Mesenchymal stem cell (in vitro differentiated cells and primary cell): ENCODE data around the gene ZNF165.

ENCODE experiments used
- DNase-seq: peaks from one replicate; pipeline ENCODE4 v3.0.0-alpha.2; 2013
- H2AFZ ChIP-seq: one replicate; pipeline ENCODE4 v1.6.1; 2013; ENCODE audit warnings: low read depth, mild to moderate bottlenecking, control low read depth, inconsistent platforms, low read length, moderate library complexity
- H2AK5ac ChIP-seq: 2 replicates; pipeline ENCODE4 v1.6.1; 2013; ENCODE audit warnings: low read length, moderate library complexity, mild to moderate bottlenecking, inconsistent platforms; ENCODE audit not compliant: severe bottlenecking
- H2BK120ac ChIP-seq: one replicate; pipeline ENCODE4 v1.6.1; 2013; ENCODE audit warnings: low read depth, mild to moderate bottlenecking, inconsistent platforms, low read length, moderate library complexity
- H2BK12ac ChIP-seq, 2 experiments: one replicate each; pipeline ENCODE4 v1.6.1; 2013; ENCODE audit warnings: inconsistent platforms in 2 of 2, low read length in 2 of 2, mild to moderate bottlenecking in 2 of 2, moderate library complexity in 2 of 2, control low read depth in 1 of 2
- H2BK15ac ChIP-seq: one replicate; pipeline ENCODE4 v1.6.1; 2013; ENCODE audit warnings: mild to moderate bottlenecking, low read depth, inconsistent platforms; ENCODE audit not compliant: poor library complexity, severe bottlenecking
- H2BK5ac ChIP-seq: 2 replicates; pipeline ENCODE4 v1.6.1; 2013; ENCODE audit warnings: low read depth, mild to moderate bottlenecking, low read length, control low read depth, inconsistent platforms; ENCODE audit not compliant: poor library complexity, severe bottlenecking
- H3K14ac ChIP-seq, 2 experiments: one replicate each; pipeline ENCODE4 v1.6.1; 2013; ENCODE audit warnings: inconsistent platforms in 2 of 2, low read length in 2 of 2, control low read depth in 1 of 2, mild to moderate bottlenecking in 1 of 2, moderate library complexity in 1 of 2
- H3K18ac ChIP-seq, 2 experiments: one replicate each; pipeline ENCODE4 v1.6.1; 2013; ENCODE audit warnings: inconsistent platforms in 2 of 2, low read length in 2 of 2, control low read depth in 1 of 2, low read depth in 1 of 2, mild to moderate bottlenecking in 1 of 2
- H3K23ac ChIP-seq, 2 experiments: one replicate each; pipeline ENCODE4 v1.6.1; 2013; ENCODE audit warnings: inconsistent platforms in 2 of 2, low read length in 2 of 2, mild to moderate bottlenecking in 2 of 2, moderate library complexity in 2 of 2, control low read depth in 1 of 2
- H3K27ac ChIP-seq: 2 replicates; pipeline ENCODE4 v1.5.1; 2013; ENCODE audit warnings: mild to moderate bottlenecking, moderate library complexity, low read length, control low read depth, inconsistent platforms; ENCODE audit not compliant: poor library complexity, severe bottlenecking
- H3K27me3 ChIP-seq, 2 experiments: 2 replicates each; pipeline versions ENCODE4 v1.6.1 to v1.7.0; 2013; ENCODE audit warnings: low read length in 2 of 2, mild to moderate bottlenecking in 2 of 2, moderate library complexity in 2 of 2, control low read depth in 1 of 2, inconsistent platforms in 1 of 2; ENCODE audit not compliant: control insufficient read depth in 1 of 2, insufficient read depth in 1 of 2
- H3K36me3 ChIP-seq, 2 experiments: 2 replicates each; pipeline versions ENCODE4 v1.6.1 to v1.7.0; 2013; ENCODE audit warnings: low read length in 2 of 2, control low read depth in 1 of 2, inconsistent platforms in 1 of 2, low read depth in 1 of 2, mild to moderate bottlenecking in 1 of 2; ENCODE audit not compliant: insufficient read depth in 2 of 2, control insufficient read depth in 1 of 2
- H3K4ac ChIP-seq, 2 experiments: one replicate each; pipeline ENCODE4 v1.6.1; 2013; ENCODE audit warnings: inconsistent platforms in 2 of 2, low read length in 2 of 2, mild to moderate bottlenecking in 2 of 2, moderate library complexity in 2 of 2, control low read depth in 1 of 2, low read depth in 1 of 2
- H3K4me1 ChIP-seq: 2 replicates; pipeline ENCODE4 v1.6.1; 2013; ENCODE audit warnings: low read depth, low read length, control low read depth; ENCODE audit not compliant: control insufficient read depth, insufficient read depth
- H3K4me2 ChIP-seq: 2 replicates; pipeline ENCODE4 v1.6.1; 2013; ENCODE audit warnings: low read length, mild to moderate bottlenecking, inconsistent platforms; ENCODE audit not compliant: poor library complexity, severe bottlenecking
- H3K4me3 ChIP-seq, 2 experiments: 2 replicates each; pipeline versions ENCODE4 v1.5.1 to v1.7.0; 2013; ENCODE audit warnings: low read length in 2 of 2, mild to moderate bottlenecking in 2 of 2, control low read depth in 1 of 2, low read depth in 1 of 2; ENCODE audit not compliant: insufficient read depth in 1 of 2
- H3K79me1 ChIP-seq: replicated peaks from 2 replicates; pipeline ENCODE4 v1.6.1; 2013; ENCODE audit warnings: mild to moderate bottlenecking, control low read depth, low read length, inconsistent platforms; ENCODE audit not compliant: poor library complexity, severe bottlenecking
- H3K9ac ChIP-seq: 2 replicates; pipeline ENCODE4 v1.7.0; 2013; ENCODE audit warnings: mild to moderate bottlenecking, low read length, moderate library complexity
- H3K9me3 ChIP-seq: 2 replicates; pipeline ENCODE4 v1.7.0; 2013; ENCODE audit warnings: mild to moderate bottlenecking, low read length; ENCODE audit not compliant: control insufficient read depth
- H4K8ac ChIP-seq: one replicate; pipeline ENCODE4 v1.6.1; 2013; ENCODE audit warnings: inconsistent platforms, mild to moderate bottlenecking, low read length, moderate library complexity
- H4K91ac ChIP-seq: one replicate; pipeline ENCODE4 v1.6.1; 2013; ENCODE audit warnings: mild to moderate bottlenecking, low read length, inconsistent platforms
- WGBS: methylation state at CpG from one replicate; pipeline ENCODE4 v1.1.7; 2013; ENCODE audit warnings: mixed read lengths; 5-methylcytosine and 5-hydroxymethylcytosine counted together

ZNF165 gene

DNA sequence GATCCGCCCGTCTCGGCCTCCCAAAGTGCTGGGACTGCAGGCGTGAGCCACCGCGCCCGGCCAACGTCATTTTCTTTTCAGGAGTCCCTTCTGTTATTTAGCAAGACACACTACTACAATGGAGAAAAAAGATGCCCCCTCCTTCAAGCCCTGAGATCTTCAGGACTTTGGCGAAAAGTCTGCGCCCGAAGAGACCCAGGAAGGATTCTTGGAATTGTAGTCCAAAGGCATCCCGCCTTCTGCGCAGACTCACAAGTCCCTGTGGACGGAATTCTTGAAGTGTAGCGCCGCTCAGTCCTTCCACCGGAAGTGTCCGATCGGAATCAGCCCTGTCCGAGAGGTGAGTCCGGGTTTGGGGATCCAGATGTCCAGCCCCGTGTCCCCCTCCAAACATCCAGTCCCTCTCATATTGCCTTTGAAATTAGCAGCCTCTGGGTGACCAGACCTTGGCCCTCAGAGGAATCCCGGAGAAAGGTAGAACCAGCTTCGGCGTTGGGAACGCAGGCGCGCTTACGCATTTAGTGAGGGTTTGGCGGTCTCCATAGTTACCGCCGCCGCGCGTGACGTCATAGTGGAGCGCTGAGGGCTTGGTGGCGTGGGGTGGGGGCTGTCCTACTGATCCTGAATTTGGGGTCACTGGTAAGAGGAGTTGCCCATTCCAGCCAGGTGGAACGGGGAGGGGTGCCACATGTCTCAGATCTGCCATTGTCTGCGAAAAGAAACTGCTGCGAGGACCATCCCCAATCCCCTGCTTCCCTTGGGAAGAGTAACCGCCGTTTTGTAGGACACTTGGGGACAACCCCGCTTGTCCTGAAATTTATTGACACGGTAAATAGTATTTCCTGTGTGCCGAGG, 490 bp downstream of the ZNF165 start:
- Histone ChIP-seq H3K36me3 (no peaks in the 10 kb centered on the region), H4K91ac (peak overlapping the region; percentile 47), H2BK12ac (no peak overlapping the region), H2AFZ (peak overlapping the region; percentile 88), H2BK15ac (peak overlapping the region; percentile 97), H4K8ac (peak overlapping the region; percentile 96), H3K9ac (peak overlapping the region; percentile 99), H3K23ac (no peak overlapping the region), H3K4me1 (peaks cover 4% of the 10 kb centered on the region), H3K27ac (peak overlapping the region; percentile 55), H2AK5ac (no peak overlapping the region), H3K14ac (no peak overlapping the region), H3K79me1 (peaks cover 7% of the 10 kb centered on the region), H3K9me3 (no peaks in the 10 kb centered on the region), H3K4me3 (peak overlapping the region; percentile 77 to 98), H3K4ac (peak overlapping the region in 1 of 2 experiments; percentile 43), H2BK5ac (no peak overlapping the region), H3K4me2 (peak overlapping the region; percentile 92), H3K27me3 (no peaks in the 10 kb centered on the region), H2BK120ac (no peak overlapping the region), H3K18ac (peak overlapping the region; percentile 28 to 49)
- DNase-seq: peak; percentile 98
- 1% methylated on average over 46 of the region's 46 CpGs for WGBS

DNA sequence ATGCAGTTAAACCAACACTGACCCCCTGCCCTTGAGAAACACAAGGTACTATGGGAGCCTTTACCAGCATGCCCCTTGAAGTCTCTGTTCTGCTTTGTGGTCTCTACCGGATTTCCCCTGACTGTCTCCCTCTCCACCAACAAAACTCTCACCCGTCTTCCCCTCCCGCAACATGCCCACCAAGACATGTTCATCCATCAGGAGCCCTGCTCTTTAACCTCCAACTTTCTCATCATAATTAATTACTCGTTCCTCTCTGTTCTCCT, 1.1 kb downstream of the ZNF165 start:
- H2AK5ac ChIP-seq: no peak overlapping the region
- no peaks in the 10 kb centered on the region for H3K27me3 ChIP-seq
- H3K23ac ChIP-seq: no peak overlapping the region
- H3K14ac ChIP-seq: no peak overlapping the region
- WGBS: 51% methylated on average over 4 of the region's 4 CpGs
- no peak overlapping the region for H2BK120ac ChIP-seq
- peaks cover 4% of the 10 kb centered on the region for H3K4me1 ChIP-seq
- no peaks in the 10 kb centered on the region for H3K9me3 ChIP-seq
- no peak for DNase-seq
- H2BK5ac ChIP-seq: no peak overlapping the region
- H3K4ac ChIP-seq: no peak overlapping the region
- no peak overlapping the region for H2BK15ac ChIP-seq
- no peaks in the 10 kb centered on the region for H3K36me3 ChIP-seq
- H2AFZ ChIP-seq: peak overlapping the region; percentile 88
- H3K4me3 ChIP-seq: peak overlapping the region; percentile 77 to 98
- H3K9ac ChIP-seq: peak overlapping the region; percentile 99
- H4K8ac ChIP-seq: peak overlapping the region; percentile 96
- no peak overlapping the region for H4K91ac ChIP-seq
- H3K27ac ChIP-seq: no peak overlapping the region
- H3K79me1 ChIP-seq: peaks cover 7% of the 10 kb centered on the region
- H3K18ac ChIP-seq: peak overlapping the region; percentile 28 to 49
- H2BK12ac ChIP-seq: no peak overlapping the region
- H3K4me2 ChIP-seq: peak overlapping the region; percentile 78

DNA sequence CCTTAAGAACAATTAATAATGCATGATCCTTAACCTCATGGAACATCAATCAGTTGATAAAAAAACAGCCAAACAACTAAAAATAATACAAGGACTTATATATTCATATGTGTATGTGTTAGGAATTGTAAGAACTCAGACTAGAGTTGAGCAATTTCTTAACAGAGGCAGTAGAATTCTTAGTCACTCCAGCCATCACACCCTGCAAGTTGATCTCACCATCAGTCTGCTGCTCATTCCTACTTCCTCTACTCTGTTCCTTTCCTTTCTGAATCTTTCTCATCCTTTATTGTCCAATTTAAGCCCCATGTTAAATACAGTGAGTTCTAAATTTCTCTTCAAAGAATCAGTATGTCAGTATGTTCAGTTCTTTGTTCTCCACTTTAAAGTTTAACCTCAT, 2.6 kb downstream of the ZNF165 start:
- no peak for DNase-seq
- no peak overlapping the region for H2AFZ ChIP-seq
- no peak overlapping the region for H3K4me3 ChIP-seq
- no peak overlapping the region for H3K14ac ChIP-seq
- H3K36me3 ChIP-seq: no peaks in the 10 kb centered on the region
- no peak overlapping the region for H2AK5ac ChIP-seq
- H2BK120ac ChIP-seq: no peak overlapping the region
- no peak overlapping the region for H3K23ac ChIP-seq
- H3K27me3 ChIP-seq: no peaks in the 10 kb centered on the region
- peaks cover 4% of the 10 kb centered on the region for H3K4me1 ChIP-seq
- H3K79me1 ChIP-seq: peaks cover 7% of the 10 kb centered on the region
- H3K18ac ChIP-seq: no peak overlapping the region
- H2BK5ac ChIP-seq: no peak overlapping the region
- peaks cover 6% of the 10 kb centered on the region for H3K9me3 ChIP-seq
- H2BK15ac ChIP-seq: no peak overlapping the region
- no peak overlapping the region for H3K27ac ChIP-seq
- H3K4me2 ChIP-seq: no peak overlapping the region
- no peak overlapping the region for H2BK12ac ChIP-seq
- H4K8ac ChIP-seq: no peak overlapping the region
- no peak overlapping the region for H3K4ac ChIP-seq
- H4K91ac ChIP-seq: no peak overlapping the region
- no peak overlapping the region for H3K9ac ChIP-seq

DNA sequence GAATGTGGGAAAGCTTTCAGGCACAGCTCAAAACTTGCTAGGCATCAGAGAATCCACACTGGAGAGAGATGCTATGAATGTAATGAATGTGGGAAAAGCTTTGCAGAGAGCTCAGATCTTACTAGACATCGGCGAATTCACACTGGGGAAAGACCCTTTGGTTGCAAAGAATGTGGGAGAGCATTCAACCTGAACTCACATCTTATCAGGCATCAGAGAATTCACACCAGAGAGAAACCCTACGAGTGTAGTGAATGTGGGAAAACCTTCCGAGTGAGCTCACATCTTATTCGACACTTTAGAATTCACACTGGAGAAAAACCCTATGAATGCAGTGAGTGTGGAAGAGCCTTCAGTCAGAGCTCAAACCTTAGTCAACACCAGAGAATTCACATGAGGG, 8.7 kb downstream of the ZNF165 start:
- Histone ChIP-seq H4K8ac (no peak overlapping the region), H3K4ac (no peak overlapping the region), H3K4me1 (no peaks in the 10 kb centered on the region), H2AFZ (no peak overlapping the region), H2BK120ac (no peak overlapping the region), H3K27me3 (no peaks in the 10 kb centered on the region), H2BK15ac (no peak overlapping the region), H3K14ac (no peak overlapping the region), H3K4me3 (peak overlapping the region in 1 of 2 experiments; percentile 16), H2AK5ac (no peak overlapping the region), H3K4me2 (no peak overlapping the region), H3K36me3 (peaks cover 4 to 5% of the 10 kb centered on the region in 2 experiments), H3K23ac (no peak overlapping the region), H3K9me3 (peaks cover 54% of the 10 kb centered on the region), H4K91ac (no peak overlapping the region), H3K9ac (no peak overlapping the region), H3K27ac (no peak overlapping the region), H2BK12ac (no peak overlapping the region), H2BK5ac (no peak overlapping the region), H3K18ac (no peak overlapping the region), H3K79me1 (no peaks in the 10 kb centered on the region)
- 93% methylated on average over 4 of the region's 5 CpGs for WGBS
- DNase-seq: no peak
